ENCODE results near the gene SRD5A1. TPM values are rescaled to one million over a fixed set of nuclear protein-coding genes. Genes with fewer than 3 reads are reported as not detected.
A peak's percentile ranks its signal among the peaks of the same experiment; 100 is the strongest.

Gene SRD5A1
- total RNA-seq, 2 experiments from 2014 or later, result 11.0 to 16.2 TPM

- DNase-seq (no peak), ATAC-seq (no peak)
- H3K4me3 Mint-ChIP-seq, result no peak overlapping the region
- peaks cover 2% of the 10 kb centered on the region for H3K36me3 Mint-ChIP-seq
- H3K9me3 Mint-ChIP-seq (ENCODE audit: low read depth), result no peaks in the 10 kb centered on the region
- CTCF ChIA-PET, result no interaction called here
- H3K4me1 Mint-ChIP-seq, result peaks cover 18% of the 10 kb centered on the region
- peaks cover 2% of the 10 kb centered on the region for H3K27me3 Mint-ChIP-seq
- H3K27ac Mint-ChIP-seq, result no peak overlapping the region
These were observed 76.8 kb downstream of the SRD5A1 start for GRCh38 chr5:6710070-6710469.

GRCh38 chr5:6710551-6711318, 77.5 kb downstream of the SRD5A1 start:
- CTCF ChIA-PET, result interaction anchor here (1.2 kb wide), 1 partner anchor 78 kb away, joined by 3 read pairs; the partner anchor contains the start of gene NSUN2
- H3K27ac Mint-ChIP-seq, result no peak overlapping the region

GRCh38 chr5:6711409-6712141, 78.3 kb downstream of the SRD5A1 start:
- CTCF ChIA-PET, result interaction anchor here (0.7 to 1.2 kb wide), 4 partner anchors 18 to 118 kb away, joined by 3 to 4 read pairs (median 3); partner anchors contain the start of gene NSUN2
- Mint-ChIP-seq H3K4me1 (peaks cover 22% of the 10 kb centered on the region), H3K36me3 (peaks cover 13% of the 10 kb centered on the region), H3K4me3 (peak overlapping the region; percentile 77), H3K27me3 (peaks cover 2% of the 10 kb centered on the region), H3K27ac (peak overlapping the region; percentile 94), H3K9me3 (ENCODE audit: low read depth) (no peaks in the 10 kb centered on the region)
- no peak for ATAC-seq
- DNase-seq, result no peak

More at GRCh38 chr5:6710551-6711318, 77.5 kb downstream of the SRD5A1 start:
- DNase-seq (peak; percentile 33), ATAC-seq (no peak)
- no peak overlapping the region for H3K4me3 Mint-ChIP-seq
- no peaks in the 10 kb centered on the region for H3K9me3 Mint-ChIP-seq (ENCODE audit: low read depth)
- H3K27me3 Mint-ChIP-seq, result peaks cover 2% of the 10 kb centered on the region
- H3K4me1 Mint-ChIP-seq, result peaks cover 16% of the 10 kb centered on the region
- peaks cover 5% of the 10 kb centered on the region for H3K36me3 Mint-ChIP-seq

GRCh38 chr5:6712142-6712576, 78.9 kb downstream of the SRD5A1 start:
- Mint-ChIP-seq H3K4me1 (peaks cover 27% of the 10 kb centered on the region), H3K27ac (peak overlapping the region; percentile 94), H3K9me3 (ENCODE audit: low read depth) (no peaks in the 10 kb centered on the region), H3K27me3 (peaks cover 2% of the 10 kb centered on the region), H3K36me3 (peaks cover 15% of the 10 kb centered on the region), H3K4me3 (peak overlapping the region; percentile 77)
- CTCF ChIA-PET, result interaction anchor here (0.7 to 1.1 kb wide), 3 partner anchors 18 to 117 kb away, joined by 3 to 4 read pairs (median 3); no protein-coding TSS in a partner anchor
- ATAC-seq, result peak; percentile 7
- DNase-seq, result peak; percentile 72

DNA sequence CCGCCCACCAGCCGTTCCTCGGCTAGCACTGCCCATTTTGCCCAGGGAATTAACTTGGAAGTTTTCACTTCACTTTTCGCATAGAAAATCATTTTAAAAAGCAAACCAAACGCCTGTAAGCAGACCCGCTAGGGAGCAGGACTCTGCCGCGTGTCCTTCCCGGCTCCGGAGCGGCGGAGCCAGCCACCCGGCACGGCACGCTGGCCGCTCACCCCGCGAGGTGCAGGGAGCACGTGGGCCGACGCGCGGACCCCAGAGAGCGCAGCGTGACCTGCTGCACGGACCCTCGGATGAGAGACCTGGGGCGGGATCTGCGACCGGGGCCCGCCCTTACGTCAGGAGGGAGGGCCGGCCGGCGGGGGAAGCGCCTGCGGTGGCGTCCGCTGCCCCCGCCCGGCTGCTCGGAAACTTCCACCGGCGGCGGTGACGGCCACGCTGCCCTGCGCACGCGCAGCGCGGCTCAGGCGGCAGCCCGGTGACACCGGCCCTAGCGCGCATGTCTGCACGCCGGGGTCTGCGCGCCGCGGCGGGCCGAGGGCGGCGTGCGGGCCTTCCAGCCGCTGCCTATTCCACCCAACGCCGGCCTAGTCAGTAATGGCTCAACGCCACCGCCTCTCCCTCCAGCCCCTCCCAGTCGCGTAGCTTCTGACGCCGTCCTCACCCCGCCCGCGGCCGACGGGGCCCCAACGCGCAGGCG, 79.5 kb downstream of the SRD5A1 start:
- ATAC-seq, result peak; percentile 76
- H3K36me3 Mint-ChIP-seq, result peaks cover 17% of the 10 kb centered on the region
- no peaks in the 10 kb centered on the region for H3K9me3 Mint-ChIP-seq (ENCODE audit: low read depth)
- H3K27me3 Mint-ChIP-seq, result peaks cover 2% of the 10 kb centered on the region
- CTCF ChIA-PET, result interaction anchor here (1.0 to 1.1 kb wide), 2 partner anchors 24 to 32 kb away, joined by 3 to 4 read pairs; no protein-coding TSS in a partner anchor
- H3K27ac Mint-ChIP-seq, result peak overlapping the region; percentile 94
- DNase-seq, result peak; percentile 97
- H3K4me3 Mint-ChIP-seq, result peak overlapping the region; percentile 77
- H3K4me1 Mint-ChIP-seq, result peaks cover 33% of the 10 kb centered on the region

DNA sequence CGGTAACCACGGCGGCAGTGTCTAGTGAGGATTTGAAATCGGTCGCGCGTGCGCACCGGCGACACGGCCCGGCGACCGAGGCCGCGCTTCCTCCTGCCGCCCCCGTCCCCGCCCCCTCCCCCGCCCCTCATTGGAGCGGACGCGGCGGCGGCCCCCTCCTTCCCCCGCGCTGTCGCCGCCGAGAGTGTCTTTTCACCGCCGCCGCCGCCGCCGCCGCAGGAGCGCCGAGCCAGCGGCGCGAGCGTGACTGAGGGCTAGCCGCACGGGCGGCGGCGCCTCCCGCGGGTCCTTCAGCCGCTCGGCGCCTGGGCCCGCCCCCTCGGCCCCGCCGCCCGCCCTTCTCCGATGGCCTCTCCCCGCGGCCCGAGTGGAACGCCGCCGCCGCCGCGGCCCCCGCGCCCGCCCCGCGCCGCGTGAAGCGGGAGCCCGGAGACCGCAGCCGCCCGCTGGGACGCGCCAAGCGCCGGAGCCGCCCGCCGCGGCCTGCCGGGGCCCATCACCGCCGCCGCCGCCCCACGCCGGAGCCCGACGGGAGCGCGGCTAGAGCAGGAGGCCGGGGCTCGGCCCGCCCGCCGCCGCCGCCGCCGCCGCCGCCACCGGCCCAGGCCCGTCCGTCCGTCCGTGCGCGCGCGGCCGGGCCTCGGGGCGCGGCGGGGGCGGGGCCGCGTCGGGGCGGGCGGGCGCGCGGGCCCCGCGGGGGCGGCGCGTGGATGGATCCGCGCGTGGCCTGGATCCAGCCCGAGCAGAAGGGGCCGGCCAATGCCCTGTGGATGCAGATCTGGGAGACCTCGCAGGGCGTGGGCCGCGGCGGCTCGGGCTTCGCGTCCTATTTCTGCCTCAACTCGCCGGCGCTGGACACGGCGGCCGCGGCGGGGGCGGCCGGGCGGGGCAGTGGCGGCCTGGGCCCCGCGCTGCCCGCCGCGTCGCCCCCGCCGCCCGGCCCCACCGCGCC, 80.3 kb downstream of the SRD5A1 start, which contains the start of gene TENT4A:
TENT4A (plus strand) TSS at position 159 of the 952 bp plus-strand sequence; CDS start at position 711, 552 bp downstream.
- no peaks in the 10 kb centered on the region for H3K9me3 Mint-ChIP-seq (ENCODE audit: low read depth)
- peak within 1 kb of the TSS; percentile 94 for H3K27ac Mint-ChIP-seq
- H3K36me3 Mint-ChIP-seq, result peaks cover 23% of the 10 kb centered on the region
- peaks cover 2% of the 10 kb centered on the region for H3K27me3 Mint-ChIP-seq
- peak; percentile 42 for ATAC-seq
- no peak for DNase-seq
- H3K4me3 Mint-ChIP-seq, result peak within 1 kb of the TSS; percentile 77
- CTCF ChIA-PET, result interaction anchor here (1.0 kb wide), 1 partner anchor 23 kb away, joined by 3 read pairs; no protein-coding TSS in a partner anchor
- H3K4me1 Mint-ChIP-seq, result peaks cover 41% of the 10 kb centered on the region

DNA sequence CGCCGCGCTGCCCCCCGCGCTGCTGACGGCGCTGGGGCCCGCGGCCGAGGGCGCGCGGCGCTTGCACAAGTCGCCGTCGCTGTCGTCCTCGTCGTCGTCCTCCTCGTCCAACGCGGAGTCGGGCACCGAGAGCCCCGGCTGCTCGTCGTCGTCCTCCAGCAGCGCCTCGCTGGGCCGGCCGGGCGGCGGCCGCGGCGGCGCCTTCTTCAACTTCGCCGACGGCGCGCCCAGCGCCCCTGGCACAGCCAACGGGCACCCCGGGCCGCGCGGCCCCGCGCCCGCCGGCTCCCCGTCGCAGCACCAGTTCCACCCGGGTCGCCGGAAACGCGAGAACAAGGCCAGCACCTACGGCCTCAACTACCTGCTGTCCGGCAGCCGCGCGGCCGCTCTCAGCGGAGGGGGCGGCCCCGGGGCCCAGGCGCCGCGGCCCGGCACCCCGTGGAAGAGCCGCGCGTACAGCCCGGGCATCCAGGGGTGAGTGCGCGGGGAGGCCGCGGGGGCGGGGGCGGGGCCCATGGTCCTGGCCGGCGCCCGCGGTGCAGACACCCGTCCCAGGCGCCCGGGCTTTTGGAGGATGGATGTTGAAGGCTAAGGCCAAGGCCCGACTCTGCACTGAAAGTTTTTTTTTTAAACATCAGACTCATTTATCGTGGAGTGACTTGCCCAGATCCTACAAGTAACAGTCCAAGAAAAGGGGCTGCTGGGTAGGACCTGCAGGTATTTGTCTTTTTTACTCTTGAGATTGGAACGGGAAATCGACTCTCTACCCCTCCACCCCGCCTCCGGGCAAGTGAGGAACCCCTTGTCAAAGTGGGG, 81.2 kb downstream of the SRD5A1 start:
- no peaks in the 10 kb centered on the region for H3K9me3 Mint-ChIP-seq (ENCODE audit: low read depth)
- peaks cover 30% of the 10 kb centered on the region for H3K36me3 Mint-ChIP-seq
- no peak for DNase-seq
- H3K27me3 Mint-ChIP-seq, result peaks cover 2% of the 10 kb centered on the region
- peaks cover 49% of the 10 kb centered on the region for H3K4me1 Mint-ChIP-seq
- no peak for ATAC-seq
- peak overlapping the region; percentile 88 for H3K4me3 Mint-ChIP-seq
- peak overlapping the region; percentile 84 for H3K27ac Mint-ChIP-seq
- CTCF ChIA-PET, result no interaction called here

- H3K4me3 Mint-ChIP-seq, result peak overlapping the region; percentile 88
- peaks cover 57% of the 10 kb centered on the region for H3K4me1 Mint-ChIP-seq
- peak overlapping the region; percentile 84 for H3K27ac Mint-ChIP-seq
- CTCF ChIA-PET, result no interaction called here
- H3K36me3 Mint-ChIP-seq, result peaks cover 33% of the 10 kb centered on the region
- peaks cover 2% of the 10 kb centered on the region for H3K27me3 Mint-ChIP-seq
- no peak for ATAC-seq
- DNase-seq, result no peak
- no peaks in the 10 kb centered on the region for H3K9me3 Mint-ChIP-seq (ENCODE audit: low read depth)
These were observed 82.0 kb downstream of the SRD5A1 start for GRCh38 chr5:6715271-6715670.

DNA sequence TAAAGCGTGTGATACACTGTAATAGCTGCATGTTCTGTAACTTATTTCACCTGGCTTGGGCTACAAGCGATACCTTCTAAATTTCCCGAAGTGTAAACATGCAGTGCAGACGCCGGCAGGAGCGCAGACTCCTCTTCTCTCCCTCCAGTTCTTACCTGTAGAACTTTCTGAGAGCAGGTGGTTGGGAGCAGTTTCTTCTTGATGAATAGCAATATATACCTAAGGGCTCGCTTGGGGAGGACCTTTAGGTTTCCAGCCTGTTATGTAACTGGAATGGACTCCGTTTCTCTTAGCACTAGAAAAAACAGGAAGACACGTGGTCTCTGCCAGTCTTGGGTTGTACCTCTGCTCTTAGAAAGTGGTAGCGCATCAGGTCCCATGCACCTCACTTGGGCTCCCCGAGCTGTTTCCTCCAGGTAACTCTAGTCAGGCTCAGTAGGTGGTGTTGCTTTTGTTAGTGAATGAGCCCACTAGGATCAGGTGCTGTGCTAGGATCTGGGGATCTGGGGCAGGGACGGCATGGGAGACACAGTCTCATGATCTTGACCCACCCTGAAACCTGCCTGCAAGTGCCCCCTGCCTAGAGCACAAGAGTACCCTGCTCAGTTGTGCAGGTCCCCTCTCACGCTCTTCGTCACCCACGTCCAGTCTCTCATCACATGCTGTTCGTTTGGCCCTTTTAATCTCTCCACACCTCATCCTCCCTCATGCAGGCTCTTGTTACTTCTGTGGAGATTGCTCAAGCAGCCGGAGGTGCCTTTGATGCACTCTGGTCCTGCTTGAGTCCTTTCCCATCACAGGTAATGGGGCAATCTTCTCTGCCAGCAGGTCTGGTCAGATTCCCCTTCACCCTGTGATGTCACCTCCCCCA, 82.8 kb downstream of the SRD5A1 start:
- H3K36me3 Mint-ChIP-seq, result peaks cover 33% of the 10 kb centered on the region
- H3K4me3 Mint-ChIP-seq, result peak overlapping the region; percentile 88
- H3K27ac Mint-ChIP-seq, result peak overlapping the region; percentile 84
- H3K9me3 Mint-ChIP-seq (ENCODE audit: low read depth), result no peaks in the 10 kb centered on the region
- DNase-seq, result no peak
- CTCF ChIA-PET, result interaction anchor here (1.0 to 1.2 kb wide), 2 partner anchors 12 to 17 kb away, joined by 3 read pairs; no protein-coding TSS in a partner anchor
- no peaks in the 10 kb centered on the region for H3K27me3 Mint-ChIP-seq
- H3K4me1 Mint-ChIP-seq, result peaks cover 60% of the 10 kb centered on the region
- ATAC-seq, result no peak

- H3K27me3 Mint-ChIP-seq, result no peaks in the 10 kb centered on the region
- DNase-seq (no peak), ATAC-seq (no peak)
- CTCF ChIA-PET, result interaction anchor here (1.0 to 1.2 kb wide), 3 partner anchors 12 to 28 kb away, joined by 3 to 4 read pairs (median 3); no protein-coding TSS in a partner anchor
- H3K4me3 Mint-ChIP-seq, result peak overlapping the region; percentile 88
- H3K9me3 Mint-ChIP-seq (ENCODE audit: low read depth), result no peaks in the 10 kb centered on the region
- peak overlapping the region; percentile 26 for H3K27ac Mint-ChIP-seq
- peaks cover 35% of the 10 kb centered on the region for H3K36me3 Mint-ChIP-seq
- peaks cover 61% of the 10 kb centered on the region for H3K4me1 Mint-ChIP-seq
These were observed 83.4 kb downstream of the SRD5A1 start for GRCh38 chr5:6716629-6717149.

Data from activated CD8-positive, alpha-beta memory T cell treated with anti-CD3 and anti-CD28 coated beads, Interleukin-2, amount 10 ng/mL, durations not matched to agents 7 days and 5 days (primary cell).